ENCODE data around the gene GGT6.

GRCh38 chr17:4542003-4542725, 18.2 kb downstream of the GGT6 start:
- TF ChIP-seq CTCF (IDR thresholded peaks at IDR 0.05) (no peak), POLR2A (IDR thresholded peaks at IDR 0.05) (no peak)

Data from Peyer's patch (tissue), 4 donors.